Activated CD8-positive, alpha-beta memory T cell treated with anti-CD3 and anti-CD28 coated beads, Interleukin-2, amount 50 U/mL, for 1 hour (primary cell): ENCODE data around the gene SLC6A9.

ENCODE experiments used
- DNase-seq: peaks from one replicate; pipeline ENCODE4 v3.0.0-alpha.2; 2020; ENCODE audit errors: extremely low read depth

The SLC6A9 gene

DNA sequence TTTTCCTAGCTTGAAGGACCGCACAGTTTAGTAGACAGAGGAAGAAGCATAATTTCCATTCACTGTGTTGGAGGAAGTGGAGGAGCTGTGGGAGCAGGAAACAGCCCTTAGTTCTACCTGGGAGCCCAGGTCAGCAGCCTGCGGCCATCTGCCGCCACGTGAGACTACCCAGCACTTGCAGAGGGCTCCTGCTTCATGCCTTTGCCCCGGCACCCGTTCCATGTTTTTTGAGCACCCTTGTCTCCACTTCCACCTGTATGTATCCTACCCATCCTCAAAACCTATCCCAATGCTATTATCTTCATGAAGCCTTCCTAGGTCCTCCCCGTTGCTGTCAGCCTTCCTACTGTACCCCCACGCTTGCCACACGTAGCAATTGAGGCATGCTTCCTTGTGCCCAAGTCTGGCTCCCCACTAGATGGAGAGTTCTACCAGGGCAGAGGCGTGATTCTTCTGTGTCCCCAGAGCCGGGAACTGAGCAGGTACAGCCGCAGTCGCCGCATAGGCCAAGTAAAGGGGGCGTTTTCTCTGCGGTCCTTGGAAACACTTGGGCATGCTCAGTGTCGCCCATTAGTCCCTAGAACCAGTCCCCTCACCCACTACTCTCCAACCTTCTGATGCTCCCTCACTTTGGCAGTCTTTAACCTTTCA is 1.9 kb downstream of the SLC6A9 start:
- DNase-seq = no peak

DNA sequence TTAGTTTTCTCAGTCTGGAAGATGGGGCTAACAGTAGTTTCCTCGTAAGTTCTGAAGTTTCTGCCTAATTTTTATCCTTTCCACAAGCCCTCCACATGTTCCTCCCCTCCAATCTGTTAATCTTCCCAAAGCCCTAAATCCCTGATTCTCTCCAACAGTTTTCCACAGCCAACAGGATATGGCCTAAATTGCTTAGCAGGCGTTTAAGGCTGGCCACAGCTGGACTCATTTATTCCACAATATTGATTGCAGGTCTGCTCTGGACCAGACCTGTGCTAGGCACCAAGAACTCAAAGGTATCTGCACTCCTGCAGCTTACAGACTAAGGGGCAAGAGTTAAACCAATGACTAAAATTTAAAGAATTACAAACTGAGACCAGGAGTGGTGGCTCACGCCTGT is 3.9 kb downstream of the SLC6A9 start:
- DNase-seq = no peak

DNA sequence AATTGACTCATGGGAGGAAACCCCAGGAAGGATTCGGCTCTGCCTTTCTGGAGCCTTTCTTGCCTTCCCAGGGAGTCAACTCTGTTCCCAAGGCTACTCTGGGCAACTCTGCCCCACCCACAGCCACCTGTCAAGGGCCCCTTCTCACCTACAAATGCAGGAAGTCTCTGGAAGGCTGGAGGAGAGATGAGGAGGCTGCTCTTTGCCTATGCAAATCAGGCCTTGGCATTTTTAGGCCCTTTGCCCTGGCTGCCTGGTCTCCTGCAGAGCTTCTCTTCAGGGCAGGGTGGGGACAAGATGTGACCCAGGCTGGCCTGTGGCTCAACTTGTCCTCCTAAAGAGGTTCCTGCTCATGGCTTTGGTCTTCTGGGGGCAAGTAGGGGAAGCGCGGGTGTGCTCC is 5.4 kb downstream of the SLC6A9 start:
- no peak for DNase-seq

DNA sequence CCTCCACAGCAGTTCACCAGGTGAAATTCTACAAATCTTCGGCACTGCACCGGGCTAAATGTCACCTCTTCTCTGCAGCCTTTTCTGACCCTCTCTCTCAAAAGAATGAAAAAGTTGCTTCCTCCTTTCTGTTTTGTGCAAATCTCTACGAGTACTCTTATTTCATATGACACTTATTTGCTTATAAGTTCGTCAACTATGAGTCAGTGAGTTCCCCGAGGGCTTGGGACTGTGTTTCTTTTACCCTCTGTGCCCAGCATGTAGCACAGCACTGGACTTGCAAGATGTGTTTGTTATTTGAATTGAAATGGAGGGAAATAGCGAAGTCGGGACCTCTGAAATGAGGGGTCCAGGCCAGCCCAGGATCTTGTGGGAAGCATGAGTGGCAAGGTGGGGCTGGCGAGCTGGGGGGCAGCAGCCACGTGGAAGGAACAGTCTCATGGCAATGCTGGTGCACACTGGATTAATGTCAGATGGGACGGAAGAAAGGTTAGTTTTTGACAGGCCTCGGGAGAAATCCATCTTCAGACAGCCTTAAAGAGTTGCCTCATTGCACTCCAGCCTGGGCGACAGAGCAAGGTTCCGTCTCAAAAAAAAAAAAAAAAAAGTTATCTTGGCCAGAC is 6.2 kb downstream of the SLC6A9 start:
- DNase-seq = no peak

DNA sequence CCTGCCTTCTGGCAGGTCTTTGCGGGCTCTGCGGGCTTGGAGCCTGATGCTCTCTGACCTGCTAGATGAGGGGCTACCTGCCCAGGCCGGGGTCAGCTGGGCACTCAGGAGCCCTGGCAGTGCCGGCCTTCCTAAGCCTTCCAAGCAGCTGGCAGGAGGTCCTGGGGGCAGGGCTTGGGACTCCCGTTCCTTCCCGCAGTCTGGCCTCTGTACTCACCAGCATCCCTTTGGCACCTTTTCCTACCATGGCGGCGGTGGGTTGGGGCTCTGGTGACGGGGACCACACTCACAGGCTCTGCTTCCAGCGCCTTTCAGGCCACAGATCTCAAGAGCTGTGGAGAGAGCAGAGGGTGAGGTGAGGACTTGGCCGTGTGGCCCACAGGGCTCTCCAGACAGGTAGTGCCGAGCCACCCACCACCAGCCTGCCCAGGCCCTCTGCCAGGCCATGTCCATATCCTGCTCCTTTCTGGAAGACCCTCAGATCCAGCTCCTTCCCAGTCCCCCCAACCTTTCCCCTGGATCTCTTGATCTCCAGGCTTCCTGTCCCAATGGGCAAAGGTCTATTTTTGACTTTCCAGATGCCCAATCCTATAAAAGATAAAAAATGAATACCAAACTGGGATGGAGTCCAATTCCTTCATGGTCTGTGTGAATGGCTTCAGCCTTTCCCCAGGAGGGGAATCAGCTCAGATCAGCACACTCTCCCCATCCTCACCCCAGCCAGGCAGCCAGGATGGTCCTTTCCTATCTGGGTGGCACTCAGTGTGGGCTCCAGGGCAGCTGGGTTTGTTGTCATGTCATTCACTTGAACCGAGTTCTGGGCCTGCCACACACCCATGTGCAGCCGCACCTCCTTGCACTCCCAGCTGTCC is 7.0 kb downstream of the SLC6A9 start:
- DNase-seq = no peak

DNA sequence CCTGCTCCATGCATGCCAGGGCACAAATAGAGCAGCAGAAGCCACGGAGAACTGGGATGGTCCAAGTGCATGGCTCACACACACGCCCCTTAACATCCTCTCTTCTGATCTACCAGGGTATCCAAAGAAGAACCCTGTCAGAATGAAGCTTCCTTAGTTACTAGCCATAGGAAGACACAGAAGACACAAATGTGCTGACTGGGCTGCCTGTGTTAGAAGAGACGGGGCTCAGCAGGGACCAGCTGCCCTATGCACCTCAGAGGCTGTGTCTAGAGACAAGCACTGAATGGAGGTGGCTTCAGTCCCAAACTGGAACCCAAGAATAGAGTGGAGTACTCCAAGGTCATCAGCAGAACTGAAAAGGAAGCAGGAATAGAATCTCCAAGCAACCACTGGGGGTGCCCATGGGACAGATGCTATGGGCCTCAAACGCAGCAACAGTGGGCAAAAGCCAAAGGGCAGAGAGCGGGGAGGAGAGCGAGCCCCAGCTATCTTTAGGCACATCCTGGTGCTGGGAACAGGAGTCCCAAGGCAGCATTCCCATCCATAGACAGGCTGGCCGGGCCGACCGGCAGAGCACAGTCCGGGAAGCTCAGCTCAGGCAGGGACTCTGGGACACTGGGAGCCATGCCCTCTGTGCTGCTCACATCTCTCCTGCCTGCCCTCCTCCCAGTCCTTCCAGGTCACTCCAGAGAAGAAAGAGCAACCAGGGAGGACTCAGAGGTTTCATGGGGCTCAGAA is 9.5 kb downstream of the SLC6A9 start:
- no peak for DNase-seq

DNA sequence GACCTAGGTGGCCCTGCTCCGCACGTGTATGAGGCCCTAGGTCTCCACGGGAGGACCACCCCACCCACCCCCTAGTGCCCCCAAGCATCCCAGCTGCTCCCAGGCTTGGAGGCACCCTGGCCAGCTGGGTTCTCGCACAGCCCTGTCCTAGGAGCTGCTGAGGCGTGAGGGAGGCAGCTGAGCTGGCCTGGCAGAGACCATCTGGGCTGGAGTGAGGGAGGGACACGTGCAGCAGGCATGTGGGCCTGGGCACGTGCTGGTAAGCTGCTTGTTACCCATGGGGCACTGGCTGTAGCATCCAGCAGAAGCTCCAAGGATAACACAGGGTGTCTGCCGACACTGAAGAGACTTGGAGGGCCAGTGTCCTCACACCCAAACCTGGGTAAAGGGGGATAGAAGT is 10.1 kb downstream of the SLC6A9 start:
- DNase-seq = no peak

DNA sequence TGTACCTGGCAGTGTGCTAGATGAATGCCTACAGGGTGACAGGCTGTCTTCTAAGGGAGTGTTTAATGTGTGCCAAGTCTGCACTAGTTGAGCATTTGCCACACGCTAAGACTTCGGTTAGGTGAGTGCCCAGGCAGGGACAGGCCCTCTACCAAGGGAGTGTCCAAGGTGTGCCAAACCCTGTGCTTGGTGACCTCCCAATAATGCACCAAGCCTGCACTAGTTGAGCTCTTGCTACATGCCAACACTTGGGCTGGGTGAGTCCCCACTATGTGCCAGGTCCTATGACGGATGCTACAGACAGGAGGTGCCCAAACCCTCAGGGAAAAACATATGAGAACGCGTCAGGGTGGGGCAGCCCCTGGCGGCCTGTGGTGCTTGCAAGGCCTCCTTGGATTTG is 10.8 kb downstream of the SLC6A9 start:
- no peak for DNase-seq

DNA sequence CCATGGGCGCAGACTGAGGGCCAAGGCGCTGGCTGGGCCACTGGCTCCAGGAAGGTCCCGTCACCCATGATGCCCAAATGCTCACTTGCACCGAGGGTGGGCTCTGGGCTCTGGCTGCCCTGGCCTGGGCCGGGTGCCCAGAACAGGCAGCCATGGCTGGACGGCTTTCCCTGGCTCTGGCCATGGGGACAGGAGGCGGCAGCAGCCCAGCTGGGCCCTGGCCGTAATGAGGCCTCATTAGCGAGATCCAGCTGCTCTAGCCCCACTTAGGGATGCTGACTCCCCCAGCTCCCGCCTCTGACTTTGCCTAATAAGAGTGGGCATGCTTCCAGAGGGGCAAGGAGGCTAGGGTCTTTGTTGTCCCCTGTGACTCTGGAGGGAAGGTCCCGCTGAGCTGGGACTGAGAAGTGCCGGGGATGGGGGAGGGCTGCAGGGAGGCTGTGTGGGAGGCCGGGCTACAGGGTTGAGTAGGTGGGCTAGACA is 11.8 kb downstream of the SLC6A9 start:
- no peak for DNase-seq

DNA sequence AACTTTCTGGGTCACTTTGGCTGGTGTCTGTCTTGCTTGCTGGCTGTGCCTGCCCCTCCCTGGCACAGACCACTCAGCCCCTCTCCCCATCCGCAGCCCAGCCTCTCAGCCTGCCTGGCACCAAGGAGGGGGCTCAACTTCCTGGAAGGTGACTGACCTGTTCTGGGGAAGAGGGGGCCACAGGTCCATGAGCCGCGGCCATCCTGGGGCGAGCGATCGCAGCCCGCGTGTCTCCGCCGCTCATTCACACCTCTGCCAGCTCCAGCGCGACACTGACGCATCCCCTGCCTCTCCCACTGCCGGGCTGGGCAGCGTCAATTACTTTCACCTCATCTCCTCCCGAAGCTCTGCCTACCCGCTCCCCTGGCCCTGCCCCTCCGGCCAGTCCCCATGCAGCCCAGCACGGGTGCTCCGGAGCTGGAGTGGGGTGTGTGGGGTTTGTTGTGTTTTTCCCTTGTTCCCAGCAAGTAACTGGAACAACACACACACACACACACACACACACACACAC is 14.3 kb downstream of the SLC6A9 start:
- no peak for DNase-seq

DNA sequence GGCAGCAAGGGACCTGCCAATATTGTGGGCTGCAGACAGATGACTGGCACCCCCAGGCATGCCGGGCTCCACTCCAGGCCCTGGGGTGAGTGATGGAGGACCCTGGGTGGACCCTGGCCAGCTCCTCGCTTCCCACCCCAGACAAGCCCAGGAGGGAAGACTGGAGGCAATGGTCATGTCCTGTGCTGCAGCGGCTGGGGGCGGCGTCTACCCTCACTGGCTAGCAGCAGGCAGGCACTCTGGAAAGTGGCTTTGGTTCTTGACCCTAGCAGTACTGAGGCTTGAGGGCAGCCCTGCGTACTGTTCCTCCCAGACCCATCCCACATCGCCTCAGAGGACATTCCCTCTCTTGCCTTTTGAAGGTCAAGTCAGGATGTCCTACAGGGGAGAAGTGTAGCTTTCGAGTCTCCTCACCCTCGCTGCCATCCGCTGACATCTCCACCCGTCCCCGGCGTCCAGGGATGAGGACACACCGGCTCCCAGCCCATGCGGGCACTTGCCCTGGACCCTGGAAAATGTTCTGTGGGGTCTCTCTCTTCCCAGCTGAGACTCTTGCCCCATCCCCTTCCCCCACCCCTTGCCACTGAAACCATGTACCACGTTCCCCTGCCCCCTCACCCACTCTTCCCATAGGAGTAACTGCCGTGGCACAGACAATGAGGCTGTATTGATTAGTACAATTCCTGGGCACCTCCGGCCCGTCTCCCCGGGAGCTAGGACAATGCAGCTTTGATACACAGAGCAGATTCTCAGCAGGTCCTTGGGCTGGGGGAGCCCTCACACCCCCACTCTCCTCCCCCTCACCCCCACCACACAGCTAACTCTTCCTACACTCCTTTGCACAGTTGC is 15.0 kb downstream of the SLC6A9 start:
- DNase-seq = no peak

DNA sequence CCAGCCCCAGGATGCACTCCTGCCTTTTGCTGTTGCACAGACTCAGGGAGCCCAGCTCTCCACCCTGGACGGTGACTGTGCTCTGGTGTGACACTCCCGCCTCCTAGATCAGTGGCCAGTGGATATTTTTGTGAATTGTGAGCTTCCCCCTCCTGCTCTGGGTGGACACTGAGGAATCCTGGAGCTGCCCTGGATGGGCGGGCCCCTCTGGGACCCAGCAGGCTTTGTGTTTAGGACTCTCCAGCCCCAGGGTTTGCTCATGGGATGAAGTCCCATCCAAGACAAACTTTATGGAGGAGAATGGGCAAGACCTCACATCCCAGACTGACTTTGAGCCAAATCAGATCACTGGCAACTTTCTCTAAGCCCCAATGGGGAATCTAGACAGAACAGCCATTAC is 16.1 kb downstream of the SLC6A9 start:
- no peak for DNase-seq

DNA sequence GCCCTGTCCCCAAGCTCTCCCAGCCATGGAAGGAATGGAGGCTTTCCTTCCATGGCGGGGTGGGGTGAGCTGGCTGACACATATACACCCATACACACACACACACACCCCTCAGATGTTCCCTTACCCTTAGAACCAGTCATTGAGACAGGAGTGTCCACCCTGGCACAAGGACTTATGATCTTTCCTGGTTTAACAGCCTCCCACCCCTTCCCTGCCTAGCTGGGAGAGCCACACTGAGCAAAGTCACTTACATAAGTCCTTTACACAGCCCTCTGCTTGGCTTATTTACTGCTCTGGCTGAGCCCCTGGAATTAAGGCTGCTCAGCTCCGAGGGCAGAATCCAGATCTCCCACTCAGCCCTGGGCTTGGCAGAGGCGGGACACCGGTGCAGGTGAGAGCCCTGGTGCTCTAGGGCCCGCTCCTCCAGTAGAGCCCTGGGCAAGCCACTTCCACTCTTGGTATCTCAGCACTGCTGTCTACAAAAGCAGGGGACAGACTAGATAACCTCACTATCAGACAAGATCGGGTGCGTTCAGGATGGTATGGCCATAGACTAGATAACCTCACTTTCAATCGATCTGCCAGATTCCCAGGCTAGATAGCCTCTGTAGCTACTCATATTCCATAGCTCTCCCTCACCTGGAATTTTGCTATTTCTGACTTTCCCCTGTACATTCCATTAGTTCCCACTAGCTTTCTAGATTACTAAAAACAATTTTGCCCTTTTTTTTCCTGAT is 16.7 kb downstream of the SLC6A9 start:
- DNase-seq = no peak

DNA sequence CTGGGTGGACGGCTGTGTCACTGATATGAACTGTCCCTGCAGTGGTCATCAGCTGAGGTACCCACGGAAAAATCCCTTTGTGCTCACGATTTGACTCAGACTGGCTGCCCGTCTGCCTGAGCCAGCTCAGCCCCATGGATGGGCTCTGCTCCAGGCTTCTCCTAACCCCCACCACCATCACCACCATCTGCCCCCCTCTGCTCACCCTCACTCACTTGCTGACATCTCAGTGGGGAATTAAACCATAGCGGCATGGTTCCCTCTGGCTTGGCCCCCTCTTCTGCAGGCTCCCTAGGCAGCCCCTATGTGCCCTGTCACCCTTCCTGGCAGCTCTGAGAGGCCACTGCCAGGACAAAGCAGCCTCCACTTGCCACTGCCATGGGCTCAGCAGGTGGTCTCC is 17.3 kb downstream of the SLC6A9 start:
- no peak for DNase-seq

DNA sequence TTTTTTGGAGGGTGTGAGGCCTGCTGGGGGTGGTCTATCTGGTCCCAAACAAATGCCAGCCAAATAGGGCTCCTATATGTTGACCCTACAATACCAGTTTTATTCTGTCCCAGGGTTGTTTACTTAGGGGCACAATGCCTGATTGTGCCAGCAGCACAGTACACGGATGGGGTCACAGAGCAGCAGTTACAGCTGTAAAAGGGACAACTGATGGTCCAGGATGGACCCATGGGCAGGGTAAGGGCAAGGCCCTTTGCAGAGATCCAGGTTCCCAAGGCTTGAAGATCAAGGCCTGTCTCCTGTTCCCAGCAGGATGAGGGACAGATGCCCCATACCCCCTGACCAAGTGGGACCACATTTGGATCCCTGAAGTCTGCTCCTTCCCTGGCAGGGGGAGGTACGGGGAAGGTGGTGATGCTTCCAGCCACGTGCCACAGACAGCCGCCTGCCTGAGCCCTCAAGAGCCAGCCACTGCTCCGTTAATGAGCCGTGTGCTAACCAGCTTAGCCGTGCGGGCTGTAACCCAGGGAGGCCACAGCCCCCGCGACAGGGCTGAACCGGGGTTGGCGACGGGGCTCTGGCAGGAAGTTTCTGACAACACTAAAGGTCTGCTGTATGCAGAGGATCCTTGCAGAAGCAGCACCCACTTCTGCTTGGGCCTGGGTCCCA is 18.2 kb downstream of the SLC6A9 start:
- DNase-seq = no peak

DNA sequence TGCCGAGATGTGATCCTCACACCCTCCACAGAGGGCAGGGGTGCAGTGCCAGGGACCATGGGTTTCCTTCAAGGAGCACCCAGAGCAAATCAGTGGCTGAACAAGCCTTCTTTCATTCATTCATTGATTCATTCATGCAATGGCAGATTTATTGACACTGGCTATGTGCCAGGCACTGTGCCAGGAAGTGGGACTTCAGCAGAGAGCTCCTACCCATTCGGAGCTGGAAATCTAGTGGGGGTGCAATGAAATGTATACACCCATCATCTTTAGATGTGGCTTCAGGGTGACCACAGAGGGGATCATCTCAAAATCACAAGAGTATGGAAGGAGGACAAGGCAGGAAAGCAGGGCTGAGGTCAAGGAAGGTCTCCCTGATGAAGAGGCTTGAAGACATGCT is 18.9 kb downstream of the SLC6A9 start:
- no peak for DNase-seq

DNA sequence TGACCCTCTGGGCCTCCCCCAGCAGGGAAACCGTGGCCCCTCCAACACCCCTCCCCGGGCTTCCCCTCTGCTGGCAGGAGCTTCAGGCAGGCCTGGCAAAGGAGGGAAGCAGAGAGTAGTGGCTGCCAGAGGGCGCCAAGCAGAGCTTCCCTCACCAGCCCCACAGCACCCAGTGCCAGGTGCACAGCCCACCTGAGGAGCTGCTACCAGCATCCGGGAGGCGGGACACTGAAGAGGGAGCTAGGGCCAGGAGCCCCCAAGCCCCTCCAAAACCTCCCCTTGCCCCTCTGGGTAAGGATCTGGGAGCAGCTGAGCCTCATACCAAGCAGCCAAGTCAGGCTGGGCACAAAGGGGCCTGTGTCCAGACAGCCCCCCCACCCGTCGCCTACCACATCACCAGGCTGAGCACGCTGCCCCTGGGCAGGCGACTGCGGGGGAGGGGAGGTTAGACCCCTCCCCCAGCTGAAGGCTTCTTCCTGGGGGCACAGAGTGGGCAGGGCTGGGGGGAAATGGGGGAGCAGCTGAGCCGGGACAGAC is 20.3 kb downstream of the SLC6A9 start:
- DNase-seq = no peak

DNA sequence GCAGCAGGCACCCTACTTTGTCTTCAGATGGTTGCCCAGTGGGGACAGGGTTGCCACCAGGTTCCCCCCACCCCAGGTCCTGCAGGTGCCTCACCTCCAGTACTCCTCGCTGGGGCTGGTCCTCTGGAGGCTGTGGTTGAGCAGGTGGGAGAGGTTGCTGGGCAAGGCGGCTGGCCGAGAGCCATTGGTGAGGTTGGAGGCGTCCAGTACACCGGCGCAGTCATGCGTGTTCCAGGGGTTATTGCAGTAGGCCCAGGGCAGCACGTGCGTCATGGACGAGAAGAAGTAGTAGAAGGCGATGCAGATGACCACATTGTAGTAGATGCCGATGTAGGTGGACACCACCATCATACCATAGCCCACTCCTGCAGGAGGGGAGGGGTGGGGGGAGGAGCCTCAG is 23.0 kb downstream of the SLC6A9 start:
- no peak for DNase-seq

DNA sequence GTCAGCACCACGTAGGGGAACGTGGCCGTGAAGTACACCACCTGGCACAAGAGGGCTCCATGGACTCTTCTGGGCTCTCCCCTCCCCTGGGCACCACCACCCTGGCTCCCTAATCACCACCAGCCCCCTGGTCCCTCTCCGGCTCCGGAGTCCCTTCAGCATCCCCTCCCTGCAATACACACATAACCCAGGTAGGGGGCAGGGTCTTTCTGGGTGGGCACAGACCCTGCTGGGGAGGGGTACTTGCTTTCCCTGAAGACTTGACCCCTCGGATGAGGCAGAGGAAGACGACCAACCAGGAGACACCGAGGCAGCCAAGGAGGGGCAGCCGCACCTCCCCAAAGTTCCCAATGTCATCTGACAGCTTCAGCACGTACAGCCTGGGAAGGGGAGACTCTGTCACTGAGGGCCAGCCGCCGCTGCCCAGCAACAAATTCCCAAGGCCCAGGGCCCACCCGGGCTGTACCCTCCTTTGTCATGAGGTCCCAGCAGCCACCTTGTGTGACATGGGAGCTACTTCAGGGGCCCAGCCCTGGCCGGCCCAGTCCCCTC is 28.6 kb downstream of the SLC6A9 start:
- no peak for DNase-seq
